Neuronal stem cell (in vitro differentiated cells): ENCODE results near the gene MVD.

Source experiments
- DNase-seq: peaks from one replicate; pipeline ENCODE4 v3.0.0-alpha.2; 2013; ENCODE audit warnings: low spot score
- H2AFZ ChIP-seq: one replicate; pipeline ENCODE4 v1.6.1; 2013; ENCODE audit warnings: mild to moderate bottlenecking, low read length, inconsistent platforms
- H2AK5ac ChIP-seq: 2 replicates; pipeline ENCODE4 v1.6.1; 2013; ENCODE audit warnings: low read depth, mild to moderate bottlenecking, inconsistent platforms, low read length, moderate library complexity, mixed read lengths
- H2BK120ac ChIP-seq: 2 replicates; pipeline ENCODE4 v1.6.1; 2013; ENCODE audit warnings: low read depth, mild to moderate bottlenecking, inconsistent platforms, low read length, moderate library complexity, mixed read lengths
- H2BK12ac ChIP-seq: one replicate; pipeline ENCODE4 v1.6.1; 2013; ENCODE audit warnings: low read length, inconsistent platforms
- H2BK15ac ChIP-seq: 2 replicates; pipeline ENCODE4 v1.6.1; 2013; ENCODE audit warnings: mild to moderate bottlenecking, low read length, inconsistent platforms, mixed read lengths
- H2BK5ac ChIP-seq: one replicate; pipeline ENCODE4 v1.6.1; 2013; ENCODE audit warnings: inconsistent platforms, mild to moderate bottlenecking, low read length, moderate library complexity
- H3K14ac ChIP-seq: one replicate; pipeline ENCODE4 v1.6.1; 2013; ENCODE audit warnings: low read length, inconsistent platforms
- H3K18ac ChIP-seq: 2 replicates; pipeline ENCODE4 v1.6.1; 2013; ENCODE audit warnings: low read length, inconsistent platforms
- H3K23ac ChIP-seq: 2 replicates; pipeline ENCODE4 v1.6.1; 2013; ENCODE audit warnings: low read depth, mild to moderate bottlenecking, mixed read lengths, low read length, inconsistent platforms; ENCODE audit not compliant: poor library complexity
- H3K27ac ChIP-seq: replicated peaks from 3 replicates; pipeline ENCODE4 v1.5.1; 2013; ENCODE audit warnings: low read length, inconsistent platforms
- H3K27me3 ChIP-seq, 3 experiments: 2 replicates each; pipeline ENCODE4 v1.6.1; 2013; ENCODE audit warnings: low read length in 3 of 3, mild to moderate bottlenecking in 2 of 3, inconsistent platforms in 1 of 3, low read depth in 1 of 3, mixed read lengths in 1 of 3, moderate library complexity in 1 of 3; ENCODE audit not compliant: control insufficient read depth in 3 of 3, insufficient read depth in 3 of 3
- H3K36me3 ChIP-seq, 2 donors: replicated peaks in 1 of 2; 2 replicates each; pipeline ENCODE4 v1.6.1; 2013; ENCODE audit warnings: low read length in 2 of 2; ENCODE audit not compliant: control insufficient read depth in 2 of 2, insufficient read depth in 2 of 2
- H3K4ac ChIP-seq: 2 replicates; pipeline ENCODE4 v1.6.1; 2013; ENCODE audit warnings: inconsistent platforms, mild to moderate bottlenecking, low read length, moderate library complexity
- H3K4me1 ChIP-seq, 2 donors: 1 replicate in 1 of 2; 2 replicates in 1 of 2; pipeline ENCODE4 v1.6.1; 2013; ENCODE audit warnings: low read length in 2 of 2, low read depth in 1 of 2; ENCODE audit not compliant: control insufficient read depth in 2 of 2, insufficient read depth in 1 of 2
- H3K4me2 ChIP-seq: one replicate; pipeline ENCODE4 v1.6.1; 2013; ENCODE audit warnings: mild to moderate bottlenecking, low read length, inconsistent platforms; ENCODE audit not compliant: insufficient read depth, poor library complexity, severe bottlenecking
- H3K4me3 ChIP-seq, 2 donors: 2 replicates each; pipeline ENCODE4 v1.5.1; 2013; ENCODE audit warnings: low read length in 2 of 2, mild to moderate bottlenecking in 2 of 2, inconsistent platforms in 1 of 2, moderate library complexity in 1 of 2
- H3K79me1 ChIP-seq: one replicate; pipeline ENCODE4 v1.6.1; 2013; ENCODE audit warnings: low read depth, mild to moderate bottlenecking, inconsistent platforms, low read length, moderate library complexity
- H3K9ac ChIP-seq: one replicate; pipeline ENCODE4 v1.6.1; 2013; ENCODE audit warnings: mild to moderate bottlenecking, low read depth, low read length, inconsistent platforms; ENCODE audit not compliant: poor library complexity
- H3K9me3 ChIP-seq, 2 donors: replicated peaks in 1 of 2; 2 replicates each; pipeline versions ENCODE3 to v1.6.1; 2013; ENCODE audit warnings: low read length in 2 of 2, mild to moderate bottlenecking in 2 of 2, inconsistent platforms in 1 of 2, low read depth in 1 of 2, mixed read lengths in 1 of 2, moderate library complexity in 1 of 2; ENCODE audit not compliant: control insufficient read depth in 2 of 2, insufficient read depth in 1 of 2
- H4K8ac ChIP-seq: one replicate; pipeline ENCODE4 v1.6.1; 2013; ENCODE audit warnings: low read depth, mild to moderate bottlenecking, inconsistent platforms, low read length, moderate library complexity
- H4K91ac ChIP-seq: one replicate; pipeline ENCODE4 v1.6.1; 2013; ENCODE audit warnings: low read length, low read depth, mild to moderate bottlenecking, inconsistent platforms; ENCODE audit not compliant: poor library complexity
- WGBS, 2 donors: extraction: QIAGEN DNeasy Blood & Tissue Kit; methylation state at CpG; one replicate each; pipeline ENCODE4 v1.1.7; 2013; ENCODE audit warnings: missing lambda C conversion rate in 2 of 2, mixed read lengths in 1 of 2; ENCODE audit not compliant: insufficient read length in 2 of 2, insufficient replicate concordance in 1 of 2; ENCODE audit errors: extremely low coverage in 2 of 2; 5-methylcytosine and 5-hydroxymethylcytosine counted together

Gene MVD

GRCh38 chr16:88698646-88699045, 35.8 kb upstream of the MVD start:
- H3K27me3 ChIP-seq, result peaks cover 0 to 4% (median 0%) of the 10 kb centered on the region in 3 experiments
- no peak overlapping the region for H4K8ac ChIP-seq
- H3K9me3 ChIP-seq, result no peaks in the 10 kb centered on the region
- no peak overlapping the region for H2BK5ac ChIP-seq
- WGBS, 2 donors, result no CpG with 5 or more reads among the region's 25 CpGs
- H3K27ac ChIP-seq, result no peak overlapping the region
- peak overlapping the region; percentile 60 for H3K9ac ChIP-seq
- H2BK12ac ChIP-seq, result no peak overlapping the region
- H3K4ac ChIP-seq, result no peak overlapping the region
- H2BK15ac ChIP-seq, result no peak overlapping the region
- peaks cover 23% of the 10 kb centered on the region for H3K79me1 ChIP-seq
- H3K4me2 ChIP-seq, result no peak overlapping the region
- no peak overlapping the region for H2AFZ ChIP-seq
- DNase-seq, result no peak
- no peak overlapping the region for H3K4me3 ChIP-seq
- peak overlapping the region; percentile 18 for H2BK120ac ChIP-seq
- H3K36me3 ChIP-seq, result peaks cover 17 to 46% of the 10 kb centered on the region in 2 donors
- no peak overlapping the region for H3K14ac ChIP-seq
- H2AK5ac ChIP-seq, result no peak overlapping the region
- no peak overlapping the region for H4K91ac ChIP-seq
- no peak overlapping the region for H3K23ac ChIP-seq
- no peak overlapping the region for H3K18ac ChIP-seq
- H3K4me1 ChIP-seq, result peaks cover 0 to 3% of the 10 kb centered on the region in 2 donors

- DNase-seq, result no peak
- Histone ChIP-seq H3K14ac (no peak overlapping the region), H3K9ac (no peak overlapping the region), H4K91ac (no peak overlapping the region), H4K8ac (no peak overlapping the region), H2BK5ac (no peak overlapping the region), H3K36me3 (peaks cover 17 to 46% of the 10 kb centered on the region in 2 donors), H3K4me1 (peaks cover 0 to 3% of the 10 kb centered on the region in 2 donors), H3K18ac (no peak overlapping the region), H3K4me2 (no peak overlapping the region), H2AFZ (no peak overlapping the region), H3K27ac (no peak overlapping the region), H2BK12ac (no peak overlapping the region), H3K4ac (no peak overlapping the region), H2AK5ac (no peak overlapping the region), H2BK120ac (peak overlapping the region; percentile 18), H3K27me3 (peaks cover 0 to 6% (median 0%) of the 10 kb centered on the region in 3 experiments), H3K4me3 (no peak overlapping the region), H3K79me1 (peaks cover 20% of the 10 kb centered on the region), H3K9me3 (no peaks in the 10 kb centered on the region), H3K23ac (no peak overlapping the region), H2BK15ac (no peak overlapping the region)
- WGBS, 2 donors, result no CpG with 5 or more reads among the region's 37 CpGs
These were observed 35.1 kb upstream of the MVD start for GRCh38 chr16:88697831-88698615.

- Histone ChIP-seq H3K27ac (no peak overlapping the region), H4K91ac (no peak overlapping the region), H3K4me1 (peaks cover 0 to 3% of the 10 kb centered on the region in 2 donors), H3K27me3 (peaks cover 0 to 10% (median 0%) of the 10 kb centered on the region in 3 experiments), H2BK5ac (no peak overlapping the region), H3K14ac (no peak overlapping the region), H2BK15ac (no peak overlapping the region), H3K23ac (no peak overlapping the region), H3K4me2 (no peak overlapping the region), H3K79me1 (peaks cover 18% of the 10 kb centered on the region), H2BK120ac (no peak overlapping the region), H2AK5ac (no peak overlapping the region), H2BK12ac (no peak overlapping the region), H3K9me3 (no peaks in the 10 kb centered on the region), H2AFZ (no peak overlapping the region), H3K9ac (no peak overlapping the region), H3K4ac (no peak overlapping the region), H3K18ac (no peak overlapping the region), H4K8ac (no peak overlapping the region), H3K36me3 (peaks cover 15 to 44% of the 10 kb centered on the region in 2 donors), H3K4me3 (no peak overlapping the region)
- DNase-seq, result no peak
- WGBS, 2 donors, result no CpG with 5 or more reads among the region's 47 CpGs
These were observed 34.4 kb upstream of the MVD start for GRCh38 chr16:88697116-88697830.

GRCh38 chr16:88696441-88696840, 33.5 kb upstream of the MVD start:
- Histone ChIP-seq H2BK15ac (no peak overlapping the region), H2AK5ac (no peak overlapping the region), H3K14ac (no peak overlapping the region), H2BK12ac (no peak overlapping the region), H4K91ac (no peak overlapping the region), H3K27ac (no peak overlapping the region), H3K4ac (no peak overlapping the region), H3K23ac (no peak overlapping the region), H2BK120ac (no peak overlapping the region), H3K4me1 (peaks cover 0 to 3% of the 10 kb centered on the region in 2 donors), H4K8ac (no peak overlapping the region), H3K9me3 (no peaks in the 10 kb centered on the region), H3K79me1 (peaks cover 13% of the 10 kb centered on the region), H3K9ac (no peak overlapping the region), H3K4me2 (no peak overlapping the region), H2BK5ac (no peak overlapping the region), H3K36me3 (peaks cover 15 to 39% of the 10 kb centered on the region in 2 donors), H2AFZ (no peak overlapping the region), H3K18ac (no peak overlapping the region), H3K4me3 (no peak overlapping the region), H3K27me3 (peaks cover 0 to 12% (median 0%) of the 10 kb centered on the region in 3 experiments)
- WGBS, 2 donors, result no CpG with 5 or more reads among the region's 14 CpGs
- no peak for DNase-seq
